SH-SY5Y (cell line): ENCODE results near the gene DLG2.

Source experiments
- GATA2 ChIP-seq: IDR thresholded peaks from 2 replicates; pipeline ENCODE4 v1.6.1; 2011; ENCODE audit warnings: mild to moderate bottlenecking, low read depth, low read length
- GATA3 ChIP-seq: IDR thresholded peaks from 2 replicates; pipeline ENCODE4 v1.6.1; 2011; ENCODE audit warnings: low read depth, mild to moderate bottlenecking, low read length, moderate library complexity

Gene DLG2

GRCh38 chr11:83537131-83537610 lies 2090.0 kb downstream of the DLG2 start:
- TF ChIP-seq GATA3 (no peak), GATA2 (no peak)

GRCh38 chr11:83533166-83533565 lies 2094.0 kb downstream of the DLG2 start:
- no peak for TF ChIP-seq GATA3
- TF ChIP-seq GATA2, result no peak

- TF ChIP-seq GATA3 (no peak), GATA2 (no peak)
Observed at GRCh38 chr11:83528877-83529276, 2098.3 kb downstream of the DLG2 start.

- no peak for TF ChIP-seq GATA3
- no peak for TF ChIP-seq GATA2
Observed at GRCh38 chr11:83528225-83528624, 2098.9 kb downstream of the DLG2 start.

GRCh38 chr11:83523676-83524075 lies 2103.5 kb downstream of the DLG2 start:
- TF ChIP-seq GATA3 (no peak), GATA2 (no peak)

GRCh38 chr11:83522911-83523310 lies 2104.2 kb downstream of the DLG2 start:
- no peak for TF ChIP-seq GATA3
- no peak for TF ChIP-seq GATA2

- TF ChIP-seq GATA2 (no peak), GATA3 (no peak)
Observed at GRCh38 chr11:83521647-83522596, 2105.2 kb downstream of the DLG2 start.

GRCh38 chr11:83520849-83521248 lies 2106.3 kb downstream of the DLG2 start:
- TF ChIP-seq GATA2, result no peak
- no peak for TF ChIP-seq GATA3

GRCh38 chr11:83511646-83512045 lies 2115.5 kb downstream of the DLG2 start:
- TF ChIP-seq GATA2, result no peak

GRCh38 chr11:83510530-83511460 lies 2116.3 kb downstream of the DLG2 start:
- no peak for TF ChIP-seq GATA2
- TF ChIP-seq GATA3, result no peak

GRCh38 chr11:83508804-83509203 lies 2118.3 kb downstream of the DLG2 start:
- TF ChIP-seq GATA3 (no peak), GATA2 (no peak)

GRCh38 chr11:83502041-83502440 lies 2125.1 kb downstream of the DLG2 start:
- no peak for TF ChIP-seq GATA2

- TF ChIP-seq GATA3, result no peak
- TF ChIP-seq GATA2, result no peak
Observed at GRCh38 chr11:83493917-83494316, 2133.2 kb downstream of the DLG2 start.

- TF ChIP-seq GATA2 (no peak), GATA3 (no peak)
Observed at GRCh38 chr11:83493034-83493433, 2134.1 kb downstream of the DLG2 start.
